ENCODE results near the gene CMA1.

DNA sequence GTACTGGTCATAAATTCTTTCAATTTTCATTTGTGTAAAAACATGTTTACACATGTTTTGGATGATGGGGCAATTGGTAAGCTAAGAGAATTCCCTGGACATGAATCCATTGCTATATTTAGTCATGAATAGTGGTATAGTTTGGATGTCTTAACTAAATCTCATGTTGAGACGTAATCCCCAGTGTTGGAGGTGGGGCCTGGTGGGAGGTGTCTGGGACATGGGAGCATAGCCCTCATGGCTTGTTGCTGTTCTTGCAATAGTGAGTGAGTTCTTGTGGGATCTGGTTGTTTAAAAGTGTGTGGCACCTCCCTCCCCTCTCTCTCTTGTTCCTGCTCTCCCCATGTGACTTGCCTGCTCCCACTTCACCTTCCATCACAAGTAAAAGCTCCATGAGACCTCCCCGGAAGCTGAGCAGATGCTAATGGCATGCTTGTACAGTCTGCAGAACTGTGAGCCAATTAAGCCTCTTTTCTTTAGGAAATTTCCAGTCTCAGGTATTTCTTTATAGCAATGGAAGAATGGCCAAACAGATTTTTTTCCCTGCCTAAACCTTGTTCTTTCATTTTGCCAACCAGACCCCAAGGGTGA is 34.4 kb upstream of the CMA1 start:
- TF ChIP-seq, protein P1, sequence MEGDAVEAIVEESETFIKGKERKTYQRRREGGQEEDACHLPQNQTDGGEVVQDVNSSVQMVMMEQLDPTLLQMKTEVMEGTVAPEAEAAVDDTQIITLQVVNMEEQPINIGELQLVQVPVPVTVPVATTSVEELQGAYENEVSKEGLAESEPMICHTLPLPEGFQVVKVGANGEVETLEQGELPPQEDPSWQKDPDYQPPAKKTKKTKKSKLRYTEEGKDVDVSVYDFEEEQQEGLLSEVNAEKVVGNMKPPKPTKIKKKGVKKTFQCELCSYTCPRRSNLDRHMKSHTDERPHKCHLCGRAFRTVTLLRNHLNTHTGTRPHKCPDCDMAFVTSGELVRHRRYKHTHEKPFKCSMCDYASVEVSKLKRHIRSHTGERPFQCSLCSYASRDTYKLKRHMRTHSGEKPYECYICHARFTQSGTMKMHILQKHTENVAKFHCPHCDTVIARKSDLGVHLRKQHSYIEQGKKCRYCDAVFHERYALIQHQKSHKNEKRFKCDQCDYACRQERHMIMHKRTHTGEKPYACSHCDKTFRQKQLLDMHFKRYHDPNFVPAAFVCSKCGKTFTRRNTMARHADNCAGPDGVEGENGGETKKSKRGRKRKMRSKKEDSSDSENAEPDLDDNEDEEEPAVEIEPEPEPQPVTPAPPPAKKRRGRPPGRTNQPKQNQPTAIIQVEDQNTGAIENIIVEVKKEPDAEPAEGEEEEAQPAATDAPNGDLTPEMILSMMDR (IDR thresholded peaks at IDR 0.05), result no peak
- TF ChIP-seq POLR2A (IDR thresholded peaks at IDR 0.05), result no peak
